C4-2B (cell line): ENCODE measurements around the gene CAMK2A.

Source experiments
- CTCF ChIP-seq: fragments of 450-650 bp; conservative IDR thresholded peaks from 2 replicates; pipeline ENCODE4 v1.5.1; 2017; ENCODE audit warnings: mild to moderate bottlenecking
- ZFX ChIP-seq: fragments of 450-650 bp; IDR thresholded peaks from 2 replicates; pipeline ENCODE4 v1.6.1; 2017

- TF ChIP-seq CTCF (no peak), ZFX (no peak)
Observed at GRCh38 chr5:150190987-150191386, 98.6 kb downstream of the CAMK2A start.
